NCI-H187 treated with DMSO at 0.1 percent for 48 hours (cell line): ENCODE measurements around the gene DRG2.

ENCODE experiments used
- DNase-seq: peaks from one replicate; lab custom pipeline; 2025; lab: John Stamatoyannopoulos, UW

Gene DRG2

DNA sequence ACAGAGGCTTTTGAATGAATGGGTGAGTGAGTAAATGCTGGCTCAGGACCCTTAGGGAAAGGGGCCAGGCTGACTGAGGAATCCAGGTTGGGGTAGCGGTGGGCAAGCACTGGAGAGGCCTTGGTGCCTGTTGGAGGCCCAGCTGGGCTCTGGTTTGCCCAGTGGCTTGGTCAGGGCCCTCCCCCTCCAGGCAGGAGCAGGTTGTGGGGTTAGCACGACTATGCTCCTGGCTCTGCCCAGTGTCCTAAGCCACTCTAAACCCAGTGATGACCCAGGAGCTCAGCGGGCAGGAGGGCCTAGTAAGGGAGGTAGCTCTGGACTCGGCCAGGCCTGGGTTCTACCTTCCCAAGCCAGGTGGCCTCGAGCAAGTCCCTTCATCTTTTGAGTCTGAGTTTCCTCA, 28.3 kb downstream of the DRG2 start:
- no peak for DNase-seq

DNA sequence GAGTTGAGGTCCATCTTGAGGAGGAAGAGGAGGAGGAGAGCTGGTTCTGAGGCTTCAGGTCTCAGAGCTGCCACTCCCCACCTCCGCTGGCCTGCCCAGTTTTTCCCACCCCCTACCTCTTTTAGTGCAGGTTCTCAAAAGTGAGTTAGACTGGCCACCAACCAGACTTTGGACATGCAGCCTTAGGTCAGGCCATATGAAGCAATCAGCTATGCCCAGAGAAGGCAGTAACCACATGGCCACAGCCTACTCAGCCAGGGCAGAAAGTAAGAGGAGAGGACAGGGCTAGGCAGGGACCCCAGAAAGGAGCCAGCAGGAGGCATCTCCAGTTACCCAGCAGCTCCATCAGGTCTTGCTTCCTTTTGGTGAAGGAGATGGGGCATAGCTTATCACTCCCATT, 29.8 kb downstream of the DRG2 start:
- no peak for DNase-seq

DNA sequence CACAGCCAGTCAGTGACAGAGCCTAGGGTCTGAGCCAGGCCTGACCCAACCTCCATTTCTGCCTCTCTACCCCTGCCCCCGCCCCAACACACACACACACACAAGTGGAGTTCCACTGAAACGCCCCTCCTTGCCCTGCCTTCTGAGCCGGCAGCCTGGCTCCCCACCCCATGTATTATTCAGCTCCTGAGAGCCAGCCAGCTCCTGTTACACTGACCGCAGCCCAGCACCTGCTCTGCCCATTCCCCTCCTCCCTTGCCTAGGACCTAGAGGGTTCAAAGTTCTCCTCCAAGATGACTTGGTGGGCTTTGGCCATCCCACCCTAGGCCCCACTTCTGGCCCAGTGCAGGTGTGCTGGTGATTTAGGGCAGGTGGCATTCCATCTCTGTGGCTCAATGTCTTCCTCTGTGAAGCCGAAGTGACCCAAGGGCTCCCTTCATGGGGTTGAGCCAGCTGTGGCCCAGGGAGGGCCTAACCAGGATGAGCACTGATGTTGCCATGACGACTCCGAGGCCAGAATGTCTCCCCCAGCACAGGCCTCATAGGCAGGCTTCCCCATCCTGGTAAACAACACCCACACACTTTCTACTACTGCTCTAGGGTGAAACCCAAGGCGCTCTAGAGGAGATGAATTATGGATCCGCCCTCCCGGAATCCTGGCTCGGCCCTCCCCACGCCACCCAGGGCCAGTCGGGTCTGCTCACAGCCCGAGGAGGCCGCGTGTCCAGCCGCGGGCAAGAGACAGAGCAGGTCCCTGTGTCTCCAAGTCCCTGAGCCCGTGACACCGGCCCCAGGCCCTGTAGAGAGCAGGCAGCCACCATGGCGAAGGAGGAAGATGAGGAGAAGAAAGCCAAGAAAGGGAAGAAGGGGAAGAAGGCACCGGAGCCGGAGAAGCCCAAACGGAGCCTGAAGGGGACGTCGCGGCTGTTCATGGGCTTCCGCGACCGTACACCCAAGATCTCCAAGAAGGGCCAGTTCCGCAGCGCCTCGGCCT, 30.5 kb downstream of the DRG2 start:
- no peak for DNase-seq

DNA sequence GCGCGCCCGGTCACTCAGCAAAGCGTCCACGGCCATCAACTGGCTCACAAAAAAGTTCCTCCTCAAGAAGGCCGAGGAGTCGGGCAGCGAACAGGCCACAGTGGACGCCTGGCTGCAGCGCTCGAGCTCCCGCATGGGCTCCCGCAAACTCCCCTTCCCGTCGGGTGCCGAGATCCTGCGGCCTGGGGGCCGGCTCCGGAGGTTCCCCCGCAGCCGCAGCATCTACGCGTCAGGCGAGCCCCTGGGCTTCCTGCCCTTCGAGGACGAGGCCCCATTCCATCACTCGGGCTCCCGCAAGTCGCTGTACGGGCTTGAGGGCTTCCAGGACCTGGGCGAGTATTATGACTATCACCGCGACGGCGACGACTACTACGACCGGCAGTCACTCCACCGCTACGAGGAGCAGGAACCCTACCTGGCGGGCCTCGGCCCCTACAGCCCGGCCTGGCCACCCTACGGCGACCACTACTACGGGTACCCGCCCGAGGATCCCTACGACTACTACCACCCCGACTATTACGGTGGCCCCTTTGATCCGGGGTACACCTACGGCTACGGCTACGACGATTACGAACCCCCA, 31.5 kb downstream of the DRG2 start:
- no peak for DNase-seq

DNA sequence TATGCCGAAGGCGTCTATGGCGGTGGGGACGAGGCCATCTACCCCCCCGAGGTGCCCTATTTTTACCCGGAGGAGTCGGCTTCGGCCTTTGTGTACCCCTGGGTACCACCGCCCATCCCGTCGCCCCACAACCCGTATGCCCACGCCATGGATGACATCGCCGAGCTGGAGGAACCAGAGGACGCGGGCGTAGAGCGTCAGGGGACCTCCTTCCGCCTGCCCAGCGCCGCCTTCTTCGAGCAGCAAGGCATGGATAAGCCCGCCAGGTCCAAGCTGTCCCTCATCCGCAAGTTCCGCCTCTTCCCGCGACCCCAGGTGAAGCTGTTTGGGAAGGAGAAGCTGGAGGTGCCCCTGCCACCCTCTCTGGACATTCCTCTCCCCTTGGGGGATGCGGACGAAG, 32.2 kb downstream of the DRG2 start:
- DNase-seq: no peak

DNA sequence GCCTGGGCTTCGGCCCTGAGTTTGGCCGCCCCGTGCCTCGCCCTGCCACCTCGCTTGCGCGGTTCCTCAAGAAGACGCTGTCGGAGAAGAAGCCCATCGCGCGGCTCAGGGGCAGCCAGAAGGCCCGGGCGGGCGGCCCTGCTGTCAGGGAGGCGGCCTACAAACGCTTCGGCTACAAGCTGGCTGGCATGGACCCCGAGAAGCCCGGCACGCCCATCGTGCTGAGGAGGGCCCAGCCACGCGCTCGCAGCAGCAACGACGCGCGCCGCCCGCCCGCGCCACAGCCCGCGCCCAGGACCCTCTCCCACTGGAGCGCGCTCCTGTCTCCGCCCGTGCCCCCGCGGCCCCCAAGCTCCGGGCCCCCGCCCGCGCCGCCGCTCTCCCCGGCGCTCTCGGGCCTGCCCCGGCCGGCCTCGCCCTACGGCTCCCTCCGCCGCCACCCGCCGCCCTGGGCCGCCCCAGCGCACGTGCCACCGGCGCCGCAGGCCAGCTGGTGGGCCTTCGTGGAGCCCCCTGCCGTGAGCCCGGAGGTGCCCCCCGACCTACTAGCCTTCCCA, 32.8 kb downstream of the DRG2 start:
- DNase-seq: no peak

DNA sequence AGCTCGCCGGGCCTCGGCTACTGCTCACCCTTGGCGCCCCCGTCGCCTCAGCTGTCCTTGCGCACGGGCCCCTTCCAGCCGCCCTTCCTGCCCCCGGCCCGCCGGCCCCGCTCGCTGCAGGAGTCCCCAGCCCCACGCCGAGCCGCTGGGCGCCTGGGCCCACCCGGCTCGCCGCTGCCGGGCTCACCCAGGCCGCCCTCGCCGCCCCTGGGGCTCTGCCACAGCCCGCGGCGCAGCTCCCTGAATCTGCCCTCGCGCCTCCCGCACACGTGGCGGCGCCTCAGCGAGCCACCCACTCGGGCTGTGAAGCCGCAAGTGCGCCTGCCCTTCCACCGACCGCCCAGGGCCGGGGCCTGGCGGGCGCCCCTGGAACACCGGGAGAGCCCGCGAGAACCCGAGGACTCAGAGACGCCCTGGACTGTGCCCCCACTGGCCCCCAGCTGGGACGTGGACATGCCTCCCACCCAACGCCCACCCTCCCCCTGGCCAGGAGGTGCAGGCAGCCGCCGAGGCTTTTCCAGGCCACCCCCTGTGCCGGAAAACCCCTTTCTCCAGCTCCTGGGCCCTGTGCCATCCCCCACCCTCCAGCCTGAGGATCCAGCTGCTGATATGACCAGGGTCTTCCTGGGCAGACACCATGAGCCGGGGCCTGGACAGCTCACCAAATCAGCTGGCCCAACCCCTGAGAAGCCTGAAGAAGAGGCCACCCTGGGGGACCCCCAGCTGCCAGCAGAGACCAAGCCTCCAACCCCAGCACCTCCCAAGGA, 33.6 kb downstream of the DRG2 start:
- DNase-seq: no peak

DNA sequence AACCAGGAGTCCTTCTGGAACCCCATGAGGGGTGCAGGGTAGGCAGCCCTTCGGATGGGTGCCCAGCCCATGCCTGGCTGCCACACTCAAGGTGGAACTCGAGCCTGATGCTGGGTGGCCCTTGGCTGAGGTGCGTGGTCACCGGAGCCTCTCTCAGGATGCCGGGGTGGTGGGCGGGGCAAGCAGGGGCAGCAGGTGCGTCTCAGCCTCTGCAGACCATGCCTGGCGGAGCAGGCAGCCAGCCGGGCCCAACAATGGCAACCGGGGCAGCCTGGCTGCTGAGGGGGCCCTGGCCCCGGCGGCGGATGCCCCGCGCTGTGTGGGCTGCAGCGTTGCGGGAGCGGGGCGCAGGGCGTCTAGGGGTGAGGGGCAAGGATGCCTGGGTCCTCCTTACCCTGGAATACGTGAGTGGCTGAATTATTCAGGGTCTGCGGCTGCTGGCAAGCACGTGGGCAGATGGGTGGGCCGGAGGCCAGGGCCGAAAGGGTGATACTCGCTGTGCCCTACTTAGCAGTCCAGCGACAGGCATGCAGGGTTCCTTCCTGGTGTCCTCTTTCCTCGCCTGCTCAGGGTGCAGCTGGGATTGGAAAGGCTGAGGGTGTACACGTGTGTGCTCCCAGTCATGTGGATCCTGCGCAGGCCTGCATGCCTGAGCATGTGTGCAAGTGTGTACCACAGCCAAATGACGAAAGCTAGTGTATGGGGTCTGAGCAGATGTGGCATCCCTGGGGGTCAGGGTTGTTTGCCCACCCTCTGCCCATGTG, 35.4 kb downstream of the DRG2 start:
- no peak for DNase-seq

DNA sequence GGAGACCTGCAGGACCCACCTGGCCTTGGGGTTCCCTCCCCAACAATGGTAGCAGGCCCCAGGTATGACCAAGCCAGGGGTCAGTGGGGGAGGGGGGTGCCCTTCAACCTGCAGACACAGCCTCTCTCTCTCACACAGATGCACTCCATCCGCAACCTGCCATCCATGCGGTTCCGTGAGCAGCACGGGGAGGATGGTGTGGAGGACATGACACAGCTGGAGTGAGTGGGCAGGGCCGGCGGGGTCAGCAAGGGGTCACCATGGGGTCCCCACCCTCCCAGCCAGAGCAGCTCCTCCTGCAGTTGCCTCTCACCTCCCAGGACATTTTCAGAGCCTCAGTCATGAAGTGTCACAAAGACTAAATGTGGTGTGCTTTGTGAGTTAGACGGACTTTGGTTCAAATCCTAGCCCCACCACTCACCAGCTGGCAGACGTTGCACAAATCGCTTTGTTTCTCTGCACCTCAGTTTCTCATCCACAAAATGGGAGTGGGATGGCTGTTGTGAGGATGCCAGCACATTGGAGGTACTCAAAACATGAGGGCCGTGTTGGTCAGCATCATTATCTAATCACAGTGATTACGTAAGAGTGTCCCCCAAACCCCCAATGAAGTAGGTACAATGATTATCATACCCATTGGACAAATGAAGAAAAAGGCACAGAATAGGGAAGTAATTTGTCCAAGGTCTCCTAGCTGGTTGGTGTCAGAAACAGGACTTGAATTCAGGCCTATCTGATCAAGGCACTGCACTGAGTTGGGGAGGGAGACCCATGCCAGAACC, 36.8 kb downstream of the DRG2 start:
- DNase-seq: no peak

DNA sequence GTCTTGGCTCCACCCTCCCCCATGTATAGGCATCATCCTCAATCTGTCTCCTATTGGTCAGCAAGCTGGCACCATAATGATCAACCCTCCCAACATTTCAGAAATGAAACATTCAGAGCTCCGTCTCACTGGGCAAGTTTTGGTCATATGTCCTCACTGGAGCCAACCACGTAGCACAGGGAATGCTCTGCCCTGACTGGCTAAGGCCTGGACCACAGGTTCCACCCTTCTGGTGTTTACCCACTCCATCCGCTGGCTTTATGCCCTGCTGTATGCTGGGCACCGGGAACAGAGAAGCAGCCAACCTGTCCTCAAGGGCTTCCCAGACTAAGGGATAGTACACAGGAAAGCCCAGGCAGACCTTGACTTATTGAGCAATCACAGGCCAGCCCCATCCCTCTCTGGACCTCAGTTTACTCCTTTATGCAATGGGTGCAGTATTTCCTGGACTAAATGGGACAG, 41.3 kb downstream of the DRG2 start:
- no peak for DNase-seq

DNA sequence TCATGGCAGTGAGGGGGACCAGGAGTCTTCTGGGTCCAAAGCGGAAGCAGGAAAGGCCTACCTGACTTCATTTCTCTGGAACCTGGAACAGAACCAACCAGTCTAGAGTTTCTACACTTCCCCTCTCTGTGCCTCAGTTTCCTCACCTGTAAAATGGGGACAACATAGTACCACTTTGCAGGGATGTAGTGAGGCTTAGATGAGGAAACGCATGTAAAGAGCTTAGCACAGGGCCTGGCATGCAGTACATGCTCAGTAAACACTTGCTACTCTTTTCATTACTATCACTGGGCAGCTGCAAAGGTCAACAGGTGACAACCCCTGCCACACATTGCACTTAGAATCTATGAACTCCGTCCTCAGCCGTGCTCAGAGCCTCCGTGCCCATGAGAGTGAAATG, 45.0 kb downstream of the DRG2 start:
- no peak for DNase-seq

DNA sequence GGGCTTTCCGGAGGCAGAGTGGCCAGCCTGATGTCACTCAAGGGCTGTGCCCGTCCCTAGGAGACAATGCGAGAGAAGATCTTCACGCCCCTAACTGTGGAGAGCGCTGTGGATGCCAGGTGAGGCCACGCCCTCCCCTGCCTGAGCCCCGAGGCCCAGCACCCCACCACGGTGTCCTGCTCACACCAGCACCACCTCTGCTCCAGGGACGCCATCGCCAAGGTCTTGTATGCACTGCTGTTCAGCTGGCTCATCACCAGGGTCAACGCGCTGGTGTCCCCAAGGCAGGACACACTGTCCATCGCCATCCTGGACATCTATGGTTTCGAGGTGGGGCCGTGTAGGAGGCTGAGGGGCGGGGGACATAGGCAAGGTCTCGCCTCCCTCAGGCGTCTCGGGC, 48.6 kb downstream of the DRG2 start:
- no peak for DNase-seq

DNA sequence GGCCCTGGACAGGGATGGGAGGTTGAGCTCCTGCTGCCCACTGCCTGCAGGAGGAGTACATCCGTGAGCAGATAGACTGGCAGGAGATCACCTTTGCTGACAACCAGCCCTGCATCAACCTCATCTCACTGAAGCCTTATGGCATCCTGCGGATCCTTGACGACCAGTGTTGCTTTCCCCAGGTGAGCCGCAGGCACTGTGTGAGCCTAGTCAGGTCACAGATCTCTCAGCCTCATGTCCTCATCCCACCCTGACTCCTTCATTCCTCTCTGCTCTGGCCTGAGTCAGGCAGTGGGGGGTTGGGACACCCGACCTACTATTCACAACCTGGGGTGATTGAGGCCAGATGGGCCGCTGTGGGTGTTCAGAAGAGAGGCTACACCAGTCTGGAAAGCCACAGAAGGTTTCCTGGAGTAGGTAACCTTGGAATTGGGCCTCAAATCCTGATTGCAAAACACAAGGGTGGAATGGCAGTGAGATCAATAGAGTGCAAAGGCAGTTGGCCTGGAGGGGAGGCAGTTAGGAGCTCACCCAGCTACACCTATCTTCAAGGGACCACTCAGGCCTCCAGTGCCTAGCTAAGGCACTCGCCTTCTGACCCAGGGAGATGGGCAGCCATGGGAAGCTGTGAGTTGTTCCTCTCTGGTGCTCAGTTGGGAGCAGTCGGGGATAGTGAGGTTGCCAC, 50.5 kb downstream of the DRG2 start:
- DNase-seq: no peak

DNA sequence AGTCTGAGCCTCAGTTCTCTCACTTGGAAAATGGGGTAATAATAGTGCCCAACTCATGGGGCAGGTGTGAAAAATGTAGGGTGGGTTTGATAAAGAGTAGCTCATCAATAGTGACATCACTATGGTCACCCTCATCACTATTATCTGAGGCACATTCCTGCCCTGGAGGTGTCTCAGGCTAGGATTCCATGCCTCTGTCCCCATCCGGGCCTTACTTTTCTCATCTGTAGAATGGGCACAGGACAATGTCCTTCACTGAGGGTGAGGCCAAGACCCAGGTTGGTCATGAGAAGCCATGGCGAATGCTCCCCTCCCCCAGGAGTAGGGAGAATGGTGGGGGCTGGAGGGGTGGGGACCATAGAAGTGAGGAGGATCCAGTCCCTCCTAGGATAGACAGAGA, 51.3 kb downstream of the DRG2 start:
- DNase-seq: no peak

DNA sequence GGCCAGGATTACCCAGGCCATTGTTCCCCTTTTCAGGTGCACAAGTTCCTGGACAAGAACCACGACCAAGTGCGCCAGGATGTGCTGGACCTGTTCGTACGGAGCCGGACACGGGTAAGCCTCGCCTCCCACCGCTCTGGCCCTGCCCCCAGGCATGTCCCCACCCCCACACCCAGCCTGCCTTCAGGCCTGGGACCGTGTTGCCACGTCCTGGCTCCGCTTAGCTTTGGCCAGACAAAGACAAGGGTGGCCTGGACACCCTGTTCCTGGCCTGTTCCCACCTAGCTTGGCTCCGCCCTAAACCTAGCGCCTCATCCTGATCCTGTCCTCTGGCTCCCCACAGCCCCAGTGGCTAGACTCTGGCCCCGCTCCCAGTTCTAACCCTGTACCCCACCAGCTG, 51.8 kb downstream of the DRG2 start:
- DNase-seq: no peak

DNA sequence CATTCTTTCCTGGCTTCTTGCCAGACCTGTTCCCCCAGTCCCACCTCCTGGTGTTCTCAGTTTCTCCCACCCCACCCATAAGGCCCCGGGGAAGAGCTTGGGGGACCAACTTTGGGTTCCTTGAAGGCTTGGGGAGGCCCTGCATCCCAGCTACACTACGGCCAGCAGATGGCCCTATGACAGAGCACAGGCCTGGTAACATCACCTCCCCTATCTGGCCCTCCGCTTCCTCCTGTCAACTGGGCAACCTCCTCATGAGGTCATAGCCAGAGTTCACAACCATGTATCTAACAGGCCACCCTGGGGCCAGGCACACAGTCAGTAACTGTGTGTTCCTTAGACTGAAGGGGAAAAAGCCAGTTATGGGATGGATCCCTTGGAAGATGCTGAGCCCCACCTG, 52.2 kb downstream of the DRG2 start:
- DNase-seq: no peak

DNA sequence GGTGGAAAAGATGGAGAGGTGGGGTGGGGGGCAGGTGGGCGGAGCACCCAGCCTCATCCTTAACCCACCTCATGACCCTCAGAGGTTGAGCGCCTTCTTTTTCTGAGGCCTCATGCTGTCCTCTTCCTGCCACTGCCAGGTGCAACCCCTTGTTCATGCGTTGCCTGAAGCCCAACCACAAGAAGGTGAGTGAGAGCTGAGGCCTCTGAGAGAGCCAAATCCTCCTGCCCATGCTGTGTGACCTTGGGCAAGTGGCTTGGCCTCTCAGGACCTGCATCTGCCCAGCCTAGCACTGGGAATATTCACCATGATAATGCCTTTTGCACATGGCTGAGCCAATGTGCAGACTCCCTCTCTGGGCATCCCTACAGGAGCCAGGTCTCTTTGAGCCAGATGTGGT, 52.9 kb downstream of the DRG2 start:
- DNase-seq: no peak

DNA sequence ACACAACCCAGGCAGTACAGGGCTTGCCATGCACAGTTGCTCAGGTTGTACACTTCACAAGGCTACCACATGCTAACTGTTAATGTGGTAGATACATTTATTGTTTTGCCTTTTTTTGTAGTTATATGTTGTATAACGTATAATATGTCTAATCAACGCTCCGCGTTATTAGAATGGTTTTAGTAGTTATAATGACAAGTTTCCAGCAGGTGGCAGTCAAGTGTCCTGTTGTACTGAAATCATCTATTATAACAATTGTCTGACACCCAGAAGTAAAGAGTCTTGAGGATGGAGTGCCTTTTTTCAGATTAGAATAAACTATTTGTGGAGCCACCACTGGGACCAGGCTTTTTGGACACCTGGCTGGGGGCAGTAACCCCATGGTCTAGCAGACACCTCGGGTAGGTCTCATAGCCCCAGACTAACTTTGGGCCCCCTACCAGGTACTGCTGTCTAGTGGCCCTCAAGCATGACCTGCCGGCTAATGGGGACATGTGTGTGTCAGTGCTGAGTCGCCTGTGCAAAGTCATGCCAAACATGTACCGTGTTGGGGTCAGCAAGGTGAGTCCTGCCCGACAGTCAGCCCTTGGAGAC, 53.6 kb downstream of the DRG2 start:
- no peak for DNase-seq

DNA sequence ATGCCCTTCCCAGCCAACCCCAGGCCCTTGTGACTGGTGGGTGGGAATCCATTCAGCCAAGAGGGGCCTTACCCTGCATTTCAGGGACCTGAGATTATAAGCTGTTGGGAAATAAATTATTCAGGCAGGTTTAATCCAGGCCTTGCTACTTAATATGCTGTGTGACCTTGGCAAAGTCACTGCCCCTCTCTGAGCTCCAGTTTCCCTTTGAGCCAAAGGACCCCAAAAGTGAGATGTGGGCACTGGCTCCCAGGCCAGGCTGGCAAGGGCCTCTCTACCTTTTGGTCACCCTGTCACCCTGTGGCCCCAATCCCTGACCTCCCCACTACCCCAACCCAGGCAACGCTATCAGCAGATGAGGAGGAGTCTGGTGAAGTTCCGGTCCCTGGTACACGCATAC, 54.7 kb downstream of the DRG2 start:
- no peak for DNase-seq
